Panc1 (cell line): Measurements from ENCODE around the gene CYP51A1. TPM values are rescaled to one million over a fixed set of nuclear protein-coding genes. Genes with fewer than 3 reads are reported as not detected.

Source experiments
- ATAC-seq: fragments of 200-7000 bp; cut with Tn5 transposase; 2 replicates; pipeline ENCODE4 v1.9.1; 2020; ENCODE audit warnings: mild to moderate bottlenecking, moderate library complexity
- BruUV-seq: library from RNA; stranded (reverse); fragments of 400-500 nt; replicated peaks from 2 replicates; lab custom pipeline; 2021; lab: Mats Ljungman, UMichigan
- CTCF ChIA-PET: fragments of 300-600 bp; sonication (Branson Sonifier 250); formaldehyde crosslinking; loops from one replicate; lab custom pipeline; 2022; ENCODE audit warnings: antibody characterized with exemption; lab: Charles Lee
- POLR2A ChIA-PET: fragments of 300-600 bp; sonication (Branson Sonifier 250); formaldehyde crosslinking; loops from one replicate; lab custom pipeline; 2022; ENCODE audit warnings: antibody characterized with exemption; lab: Charles Lee
- DNase-seq: peaks from one replicate; pipeline ENCODE4 v3.0.0-alpha.2; 2010; ENCODE audit warnings: low read depth, low spot score
- H3K27ac ChIP-seq: 2 replicates; pipeline ENCODE4 v1.5.1; 2011; ENCODE audit warnings: mild to moderate bottlenecking, low read length, inconsistent platforms
- H3K27me3 ChIP-seq: fragments of 200-500 bp; sonication (Bioruptor generic); 2 replicates; pipeline ENCODE4 v1.6.0; 2014; ENCODE audit warnings: low read length, inconsistent platforms; ENCODE audit not compliant: control insufficient read depth, insufficient read depth
- H3K36me3 ChIP-seq: fragments of 200-500 bp; sonication (Bioruptor generic); 2 replicates; pipeline ENCODE4 v1.5.1; 2014; ENCODE audit warnings: inconsistent platforms, mild to moderate bottlenecking, low read length, moderate library complexity; ENCODE audit not compliant: control insufficient read depth, insufficient read depth
- H3K4me1 ChIP-seq: 2 replicates; pipeline ENCODE4 v1.5.1; 2011; ENCODE audit warnings: inconsistent platforms, mild to moderate bottlenecking, low read length, moderate library complexity; ENCODE audit not compliant: control insufficient read depth, insufficient read depth
- H3K4me3 ChIP-seq, 2 experiments: 2 replicates each; pipeline ENCODE4 v1.5.1; 2011 to 2012; ENCODE audit warnings: low read depth in 2 of 2, low read length in 2 of 2, mild to moderate bottlenecking in 2 of 2, inconsistent platforms in 1 of 2, moderate library complexity in 1 of 2
- H3K9me3 ChIP-seq: fragments of 200-500 bp; sonication (Bioruptor generic); 2 replicates; pipeline ENCODE4 v1.5.1; 2014; ENCODE audit warnings: low read depth, mild to moderate bottlenecking, inconsistent platforms, low read length, moderate library complexity; ENCODE audit not compliant: control insufficient read depth, insufficient read depth
- CTCF ChIP-seq: fragments of 450-650 bp; IDR thresholded peaks from 2 replicates; pipeline ENCODE4 v1.5.1; 2017; ENCODE audit warnings: mild to moderate bottlenecking
- POLR2AphosphoS5 ChIP-seq: IDR thresholded peaks from 2 replicates; pipeline ENCODE4 v1.6.1; 2012; ENCODE audit warnings: mild to moderate bottlenecking, low read depth, low read length, moderate library complexity
- REST ChIP-seq, 2 experiments: IDR thresholded peaks; 2 replicates each; pipeline ENCODE4 v1.6.1; 2011 to 2012; ENCODE audit warnings: low read depth in 2 of 2, control low read depth in 1 of 2, low read length in 1 of 2, mild to moderate bottlenecking in 1 of 2, moderate library complexity in 1 of 2; ENCODE audit not compliant: insufficient read depth in 1 of 2
- SIN3A ChIP-seq: IDR thresholded peaks from 2 replicates; pipeline ENCODE4 v1.6.1; 2012; ENCODE audit warnings: low read depth, mild to moderate bottlenecking, low read length, moderate library complexity, borderline replicate concordance; ENCODE audit not compliant: insufficient read depth
- TCF7L2 ChIP-seq: IDR thresholded peaks from 2 replicates; pipeline ENCODE4 v1.6.1; 2011; ENCODE audit warnings: mild to moderate bottlenecking, low read depth, low read length, inconsistent platforms
- in situ Hi-C: cut with HindIII; loops from 2 replicates; pipeline ENCODE4 v1.10.0; 2016; ENCODE audit warnings: low sequenced_read_pairs, low pct_unique_long_range_greater_than_20kb
- intact Hi-C: fragments of 100-400 bp; cut with micrococcal nuclease; formaldehyde crosslinking; loops from one replicate; pipeline ENCODE4 v1.10.0; 2022; ENCODE audit not compliant: unreplicated experiment
- total RNA-seq: library from RNA; stranded (reverse); gene quantifications from one replicate; pipeline ENCODE4 v1.2.1, GENCODE V29; 2021; ENCODE audit not compliant: unreplicated experiment

The CYP51A1 gene
- total RNA-seq, 1 experiment from 2014 or later, result 131 TPM

- no peaks in the 10 kb centered on the region for H3K27me3 ChIP-seq
- intact Hi-C loops (no loop called here), in situ Hi-C loops (no loop called here)
- H3K27ac ChIP-seq, result no peak overlapping the region
- ChIA-PET POLR2A (interaction anchor here (0.7 kb wide), 1 partner anchor 18 kb away, joined by 4 read pairs; the partner anchor contains the start of gene CYP51A1), CTCF (no interaction called here)
- BruUV-seq, result no TSS peak
- H3K4me3 ChIP-seq, result no peak overlapping the region
- no peaks in the 10 kb centered on the region for H3K9me3 ChIP-seq
- peaks cover 12% of the 10 kb centered on the region for H3K36me3 ChIP-seq
- TF ChIP-seq POLR2AphosphoS5 (no peak), TCF7L2 (no peak), CTCF (no peak), REST (IDR thresholded peaks at IDR 0.05; ENCODE audit: insufficient read depth in 1 of 2, low read depth in 2 of 2, low read length in 1 of 2) (no peak), SIN3A (no peak)
- no peak for ATAC-seq
- H3K4me1 ChIP-seq, result no peaks in the 10 kb centered on the region
- DNase-seq, result no peak
Observed at GRCh38 chr7:92115821-92116220, 18.5 kb downstream of the CYP51A1 start.

- intact Hi-C loops, result no loop called here
- CTCF ChIA-PET, result no interaction called here
- H3K9me3 ChIP-seq, result no peaks in the 10 kb centered on the region
- no TSS peak for BruUV-seq
- POLR2A ChIA-PET, result no interaction called here
- H3K4me3 ChIP-seq, result no peak overlapping the region
- no peak overlapping the region for H3K27ac ChIP-seq
- in situ Hi-C loops, result no loop called here
- no peak for ATAC-seq
- no peak for DNase-seq
- no peaks in the 10 kb centered on the region for H3K27me3 ChIP-seq
- H3K36me3 ChIP-seq, result peaks cover 4% of the 10 kb centered on the region
- no peak for TF ChIP-seq REST (IDR thresholded peaks at IDR 0.05; ENCODE audit: insufficient read depth in 1 of 2, low read depth in 2 of 2, low read length in 1 of 2)
- TF ChIP-seq CTCF, result no peak
- no peak for TF ChIP-seq POLR2AphosphoS5
- H3K4me1 ChIP-seq, result no peaks in the 10 kb centered on the region
Observed at GRCh38 chr7:92110857-92111256, 23.4 kb downstream of the CYP51A1 start.
